Measurements from ENCODE around the gene MXD1. TPM values are rescaled to one million over a fixed set of nuclear protein-coding genes. Genes with fewer than 3 reads are reported as not detected.

MXD1 gene
- total and polyA plus RNA-seq, 2 experiments from 2014 or later = 1.8 to 3.9 TPM

- DNase-seq (ENCODE audit: low spot score) = peak; percentile 100
- Mint-ChIP-seq H3K4me3 (peak overlapping the region; percentile 85), H3K4me1 (0 out of 3 replicates have a peak, but pooled peaks cover 6% of the 10 kb centered on the region), H3K27me3 (ENCODE audit: insufficient read depth, low read depth, poor library complexity) (peaks cover 6% of the 10 kb centered on the region), H3K36me3 (ENCODE audit: low read depth) (peaks cover 3% of the 10 kb centered on the region; the same call in 1 of the 3 replicates), H3K9me3 (no peaks in the 10 kb centered on the region), H3K27ac (peak overlapping the region; percentile 98)
- TF ChIP-seq ZNF331 (CRISPR knock-in tag; IDR thresholded peaks at IDR 0.05; ENCODE audit: low read depth) = no peak
- no peak for TF ChIP-seq JUNB (IDR thresholded peaks at IDR 0.05; ENCODE audit: unreplicated experiment)
- TF ChIP-seq ZNF462 (CRISPR knock-in tag; IDR thresholded peaks at IDR 0.05) = no peak
- TF ChIP-seq CREB1 (CRISPR knock-in tag; IDR thresholded peaks at IDR 0.05; ENCODE audit: low read depth) = peak; percentile 80
- TF ChIP-seq, protein P1, sequence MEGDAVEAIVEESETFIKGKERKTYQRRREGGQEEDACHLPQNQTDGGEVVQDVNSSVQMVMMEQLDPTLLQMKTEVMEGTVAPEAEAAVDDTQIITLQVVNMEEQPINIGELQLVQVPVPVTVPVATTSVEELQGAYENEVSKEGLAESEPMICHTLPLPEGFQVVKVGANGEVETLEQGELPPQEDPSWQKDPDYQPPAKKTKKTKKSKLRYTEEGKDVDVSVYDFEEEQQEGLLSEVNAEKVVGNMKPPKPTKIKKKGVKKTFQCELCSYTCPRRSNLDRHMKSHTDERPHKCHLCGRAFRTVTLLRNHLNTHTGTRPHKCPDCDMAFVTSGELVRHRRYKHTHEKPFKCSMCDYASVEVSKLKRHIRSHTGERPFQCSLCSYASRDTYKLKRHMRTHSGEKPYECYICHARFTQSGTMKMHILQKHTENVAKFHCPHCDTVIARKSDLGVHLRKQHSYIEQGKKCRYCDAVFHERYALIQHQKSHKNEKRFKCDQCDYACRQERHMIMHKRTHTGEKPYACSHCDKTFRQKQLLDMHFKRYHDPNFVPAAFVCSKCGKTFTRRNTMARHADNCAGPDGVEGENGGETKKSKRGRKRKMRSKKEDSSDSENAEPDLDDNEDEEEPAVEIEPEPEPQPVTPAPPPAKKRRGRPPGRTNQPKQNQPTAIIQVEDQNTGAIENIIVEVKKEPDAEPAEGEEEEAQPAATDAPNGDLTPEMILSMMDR (conservative IDR thresholded peaks at IDR 0.05; ENCODE audit: low read depth in 2 of 2) = peak in 1 of 2 experiments; percentile 59; a peak in 2 of 4 replicates
- no peak for TF ChIP-seq ZNF114 (CRISPR knock-in tag; IDR thresholded peaks at IDR 0.05)
- TF ChIP-seq EZH2phosphoT487 (IDR thresholded peaks at IDR 0.05; ENCODE audit: unreplicated experiment) = no peak
- TF ChIP-seq EZH2 (IDR thresholded peaks at IDR 0.05; ENCODE audit: low read depth, unreplicated experiment) = no peak
- peak; percentile 93 for TF ChIP-seq POLR2AphosphoS5 (IDR thresholded peaks at IDR 0.05; ENCODE audit: low read depth)
- TF ChIP-seq, protein P2, sequence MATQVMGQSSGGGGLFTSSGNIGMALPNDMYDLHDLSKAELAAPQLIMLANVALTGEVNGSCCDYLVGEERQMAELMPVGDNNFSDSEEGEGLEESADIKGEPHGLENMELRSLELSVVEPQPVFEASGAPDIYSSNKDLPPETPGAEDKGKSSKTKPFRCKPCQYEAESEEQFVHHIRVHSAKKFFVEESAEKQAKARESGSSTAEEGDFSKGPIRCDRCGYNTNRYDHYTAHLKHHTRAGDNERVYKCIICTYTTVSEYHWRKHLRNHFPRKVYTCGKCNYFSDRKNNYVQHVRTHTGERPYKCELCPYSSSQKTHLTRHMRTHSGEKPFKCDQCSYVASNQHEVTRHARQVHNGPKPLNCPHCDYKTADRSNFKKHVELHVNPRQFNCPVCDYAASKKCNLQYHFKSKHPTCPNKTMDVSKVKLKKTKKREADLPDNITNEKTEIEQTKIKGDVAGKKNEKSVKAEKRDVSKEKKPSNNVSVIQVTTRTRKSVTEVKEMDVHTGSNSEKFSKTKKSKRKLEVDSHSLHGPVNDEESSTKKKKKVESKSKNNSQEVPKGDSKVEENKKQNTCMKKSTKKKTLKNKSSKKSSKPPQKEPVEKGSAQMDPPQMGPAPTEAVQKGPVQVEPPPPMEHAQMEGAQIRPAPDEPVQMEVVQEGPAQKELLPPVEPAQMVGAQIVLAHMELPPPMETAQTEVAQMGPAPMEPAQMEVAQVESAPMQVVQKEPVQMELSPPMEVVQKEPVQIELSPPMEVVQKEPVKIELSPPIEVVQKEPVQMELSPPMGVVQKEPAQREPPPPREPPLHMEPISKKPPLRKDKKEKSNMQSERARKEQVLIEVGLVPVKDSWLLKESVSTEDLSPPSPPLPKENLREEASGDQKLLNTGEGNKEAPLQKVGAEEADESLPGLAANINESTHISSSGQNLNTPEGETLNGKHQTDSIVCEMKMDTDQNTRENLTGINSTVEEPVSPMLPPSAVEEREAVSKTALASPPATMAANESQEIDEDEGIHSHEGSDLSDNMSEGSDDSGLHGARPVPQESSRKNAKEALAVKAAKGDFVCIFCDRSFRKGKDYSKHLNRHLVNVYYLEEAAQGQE (IDR thresholded peaks at IDR 0.05; ENCODE audit: unreplicated experiment) = no peak
- TF ChIP-seq, protein P3, sequence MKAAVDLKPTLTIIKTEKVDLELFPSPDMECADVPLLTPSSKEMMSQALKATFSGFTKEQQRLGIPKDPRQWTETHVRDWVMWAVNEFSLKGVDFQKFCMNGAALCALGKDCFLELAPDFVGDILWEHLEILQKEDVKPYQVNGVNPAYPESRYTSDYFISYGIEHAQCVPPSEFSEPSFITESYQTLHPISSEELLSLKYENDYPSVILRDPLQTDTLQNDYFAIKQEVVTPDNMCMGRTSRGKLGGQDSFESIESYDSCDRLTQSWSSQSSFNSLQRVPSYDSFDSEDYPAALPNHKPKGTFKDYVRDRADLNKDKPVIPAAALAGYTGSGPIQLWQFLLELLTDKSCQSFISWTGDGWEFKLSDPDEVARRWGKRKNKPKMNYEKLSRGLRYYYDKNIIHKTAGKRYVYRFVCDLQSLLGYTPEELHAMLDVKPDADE (IDR thresholded peaks at IDR 0.05) = 0 out of 2 replicates have a peak, but pooled peaks have one; percentile 39
- Histone ChIP-seq H3K4me3 (peak overlapping the region; percentile 68), H2AFZ (no peak overlapping the region), H3K9me2 (ENCODE audit: insufficient read depth) (no peaks in the 10 kb centered on the region), H3K36me3 (ENCODE audit: insufficient read depth) (no peaks in the 10 kb centered on the region), H3K4me2 (peak overlapping the region; percentile 88), H3K4me1 (ENCODE audit: insufficient read depth) (no peaks in the 10 kb centered on the region), H3F3A (replicated peaks; ENCODE audit: low read depth) (no peaks in the 10 kb centered on the region), H3K27ac (ENCODE audit: low read depth) (peak overlapping the region; percentile 95), H3K79me2 (replicated peaks; ENCODE audit: insufficient read depth) (no peaks in the 10 kb centered on the region), H3K27me3 (ENCODE audit: insufficient read depth) (no peaks in the 10 kb centered on the region), H4K20me1 (replicated peaks; ENCODE audit: insufficient read depth) (no peaks in the 10 kb centered on the region)
- peak; percentile 89 for ATAC-seq
Observed at GRCh38 chr2:69914164-69914949, 552 bp upstream of the MXD1 start.

Measured in GM23338 (cell line).